ENCODE measurements around the gene KLF2. TPM values are rescaled to one million over a fixed set of nuclear protein-coding genes. Genes with fewer than 3 reads are reported as not detected.
A peak's percentile ranks its signal among the peaks of the same experiment; 100 is the strongest.

The KLF2 gene
- total RNA-seq, 4 donors from 2014 or later = 115 to 236 (median 167) TPM

DNA sequence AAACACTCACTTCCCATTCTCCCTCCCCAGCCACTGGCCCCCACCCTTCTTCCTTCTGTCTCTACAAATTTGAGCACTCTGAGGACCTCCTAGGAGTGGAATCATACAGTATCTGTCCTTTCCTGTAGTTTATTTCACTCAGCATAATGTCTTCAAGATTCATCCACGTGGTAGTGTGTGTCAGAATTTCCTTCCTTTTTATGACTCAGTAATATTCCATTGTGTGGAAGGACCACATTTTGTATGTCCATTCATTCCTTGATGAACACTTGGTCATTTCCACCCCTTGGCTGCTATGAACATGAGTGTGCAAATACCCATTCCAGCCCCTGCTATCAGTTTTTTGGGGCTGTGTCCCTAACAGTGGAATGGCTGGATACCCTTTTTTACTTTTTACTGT lies 9.8 kb downstream of the KLF2 start:
- H3K36me3 ChIP-seq = no peaks in the 10 kb centered on the region
- 57 to 65% methylated on average over 1 of the region's 1 CpG for WGBS, 2 donors
- no peak for TF ChIP-seq EP300 (IDR thresholded peaks at IDR 0.05)
- no peak for TF ChIP-seq POLR2A (IDR thresholded peaks at IDR 0.05)

DNA sequence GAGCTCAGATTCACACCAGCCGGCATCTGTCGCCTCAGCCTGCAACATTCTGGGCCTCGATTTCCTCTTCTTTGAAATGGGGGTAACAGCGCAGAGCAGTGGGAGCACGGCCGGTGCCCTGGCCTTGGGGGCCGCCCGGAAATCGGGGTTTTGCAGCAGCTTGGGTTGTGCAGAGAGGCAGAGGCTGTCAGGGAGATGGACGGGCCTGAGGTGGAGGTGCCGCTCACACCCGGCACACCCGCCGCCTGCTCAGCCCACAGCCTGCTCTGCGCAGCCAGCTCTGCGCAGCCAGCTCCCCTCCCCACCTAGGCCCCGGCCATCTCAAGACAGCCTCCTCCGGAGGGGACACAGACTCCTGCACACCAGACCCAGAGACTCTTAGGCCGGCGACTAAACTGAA lies 10.6 kb downstream of the KLF2 start:
- Histone ChIP-seq H3K9me3 (no peaks in the 10 kb centered on the region), H3K27ac (no peak overlapping the region), H3K4me3 (no peak overlapping the region), H3K4me1 (peaks cover 0 to 30% (median 18%) of the 10 kb centered on the region in 4 donors), H3K36me3 (no peaks in the 10 kb centered on the region), H3K27me3 (no peaks in the 10 kb centered on the region)
- WGBS, 2 donors = 93% methylated on average over 19 to 20 of the region's 20 CpGs
- TF ChIP-seq POLR2A (IDR thresholded peaks at IDR 0.05) (no peak), EP300 (IDR thresholded peaks at IDR 0.05) (no peak)
- TF ChIP-seq, protein P1, sequence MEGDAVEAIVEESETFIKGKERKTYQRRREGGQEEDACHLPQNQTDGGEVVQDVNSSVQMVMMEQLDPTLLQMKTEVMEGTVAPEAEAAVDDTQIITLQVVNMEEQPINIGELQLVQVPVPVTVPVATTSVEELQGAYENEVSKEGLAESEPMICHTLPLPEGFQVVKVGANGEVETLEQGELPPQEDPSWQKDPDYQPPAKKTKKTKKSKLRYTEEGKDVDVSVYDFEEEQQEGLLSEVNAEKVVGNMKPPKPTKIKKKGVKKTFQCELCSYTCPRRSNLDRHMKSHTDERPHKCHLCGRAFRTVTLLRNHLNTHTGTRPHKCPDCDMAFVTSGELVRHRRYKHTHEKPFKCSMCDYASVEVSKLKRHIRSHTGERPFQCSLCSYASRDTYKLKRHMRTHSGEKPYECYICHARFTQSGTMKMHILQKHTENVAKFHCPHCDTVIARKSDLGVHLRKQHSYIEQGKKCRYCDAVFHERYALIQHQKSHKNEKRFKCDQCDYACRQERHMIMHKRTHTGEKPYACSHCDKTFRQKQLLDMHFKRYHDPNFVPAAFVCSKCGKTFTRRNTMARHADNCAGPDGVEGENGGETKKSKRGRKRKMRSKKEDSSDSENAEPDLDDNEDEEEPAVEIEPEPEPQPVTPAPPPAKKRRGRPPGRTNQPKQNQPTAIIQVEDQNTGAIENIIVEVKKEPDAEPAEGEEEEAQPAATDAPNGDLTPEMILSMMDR (IDR thresholded peaks at IDR 0.05) = no peak
- DNase-seq (ENCODE audit: low spot score in 2 of 2) = no peak

More for the DNA sequence above, 9.8 kb downstream of the KLF2 start:
- DNase-seq (ENCODE audit: low spot score in 2 of 2) = no peak
- no peak overlapping the region for H3K27ac ChIP-seq
- H3K27me3 ChIP-seq = no peaks in the 10 kb centered on the region
- H3K4me3 ChIP-seq = no peak overlapping the region
- no peaks in the 10 kb centered on the region for H3K9me3 ChIP-seq
- peaks cover 0 to 24% (median 19%) of the 10 kb centered on the region in 4 donors for H3K4me1 ChIP-seq

DNA sequence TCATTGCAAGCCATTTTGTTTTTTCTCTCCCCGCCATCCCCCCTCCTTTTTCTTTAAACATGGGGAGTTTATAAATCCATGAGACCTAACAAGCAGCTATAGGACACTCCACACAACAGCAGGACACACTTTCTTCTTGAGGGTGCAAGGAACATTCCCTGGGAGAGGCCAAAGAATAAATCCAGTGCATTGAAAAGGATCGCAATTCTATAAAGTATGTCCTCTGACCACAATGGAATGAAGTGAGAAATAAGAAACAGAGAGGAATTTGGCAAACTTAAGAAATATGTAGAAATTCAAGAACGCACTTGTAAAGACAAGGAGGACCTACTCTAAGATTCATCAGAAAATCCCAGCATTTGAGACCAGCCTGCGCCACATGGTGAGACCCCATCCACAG lies 11.9 kb downstream of the KLF2 start:
- Histone ChIP-seq H3K27ac (no peak overlapping the region), H3K4me1 (peaks cover 0 to 33% (median 20%) of the 10 kb centered on the region in 4 donors), H3K4me3 (no peak overlapping the region), H3K27me3 (no peaks in the 10 kb centered on the region), H3K36me3 (no peaks in the 10 kb centered on the region), H3K9me3 (no peaks in the 10 kb centered on the region)
- TF ChIP-seq EP300 (IDR thresholded peaks at IDR 0.05) = no peak
- TF ChIP-seq POLR2A (IDR thresholded peaks at IDR 0.05) = no peak
- TF ChIP-seq, protein P1 (IDR thresholded peaks at IDR 0.05) = no peak
- 91 to 92% methylated on average over 4 of the region's 4 CpGs for WGBS, 2 donors
- no peak for DNase-seq (ENCODE audit: low spot score in 2 of 2)

DNA sequence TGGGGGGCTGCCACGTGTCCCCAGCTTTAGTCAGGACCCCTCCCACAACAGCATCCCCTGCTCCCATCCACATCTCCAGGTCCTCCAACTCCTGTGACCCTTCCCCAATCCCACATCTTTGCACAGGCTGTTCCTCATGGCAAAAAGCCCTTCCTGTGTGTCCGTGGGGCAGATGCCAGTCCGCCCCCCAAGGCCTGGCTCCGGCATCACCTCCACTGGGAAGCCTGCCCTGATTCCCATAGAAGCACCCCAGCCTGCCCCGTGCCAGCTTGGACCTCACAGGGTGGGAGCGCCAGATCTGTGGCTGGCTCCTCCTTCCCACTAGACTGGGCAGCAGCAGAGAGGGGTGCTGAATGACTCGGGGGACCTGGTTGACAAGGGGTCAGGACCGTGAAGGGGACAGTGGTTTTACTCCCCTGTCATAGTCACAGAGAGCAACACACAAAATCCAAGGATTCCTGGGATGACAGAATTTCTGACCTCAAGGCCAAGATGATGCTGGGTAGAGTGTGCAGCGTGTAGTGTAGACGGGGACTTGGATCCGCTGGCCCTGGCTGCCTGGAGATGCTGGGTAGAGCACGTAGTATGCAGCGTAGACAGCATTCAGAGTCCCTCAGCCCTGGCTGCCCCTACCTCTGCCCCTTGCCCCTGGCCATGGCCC lies 13.3 kb downstream of the KLF2 start:
- H3K4me3 ChIP-seq = no peak overlapping the region
- no peaks in the 10 kb centered on the region for H3K36me3 ChIP-seq
- peaks cover 0 to 46% (median 29%) of the 10 kb centered on the region in 4 donors for H3K4me1 ChIP-seq
- DNase-seq (ENCODE audit: low spot score in 2 of 2) = no peak
- H3K9me3 ChIP-seq = no peaks in the 10 kb centered on the region
- no peaks in the 10 kb centered on the region for H3K27me3 ChIP-seq
- no peak for TF ChIP-seq POLR2A (IDR thresholded peaks at IDR 0.05)
- TF ChIP-seq, protein P1 (IDR thresholded peaks at IDR 0.05) = no peak
- H3K27ac ChIP-seq = peak overlapping the region in 3 of 4 donors; percentile 26 to 62 (median 53)
- WGBS, 2 donors = 72 to 73% methylated on average over 12 to 13 of the region's 13 CpGs

DNA sequence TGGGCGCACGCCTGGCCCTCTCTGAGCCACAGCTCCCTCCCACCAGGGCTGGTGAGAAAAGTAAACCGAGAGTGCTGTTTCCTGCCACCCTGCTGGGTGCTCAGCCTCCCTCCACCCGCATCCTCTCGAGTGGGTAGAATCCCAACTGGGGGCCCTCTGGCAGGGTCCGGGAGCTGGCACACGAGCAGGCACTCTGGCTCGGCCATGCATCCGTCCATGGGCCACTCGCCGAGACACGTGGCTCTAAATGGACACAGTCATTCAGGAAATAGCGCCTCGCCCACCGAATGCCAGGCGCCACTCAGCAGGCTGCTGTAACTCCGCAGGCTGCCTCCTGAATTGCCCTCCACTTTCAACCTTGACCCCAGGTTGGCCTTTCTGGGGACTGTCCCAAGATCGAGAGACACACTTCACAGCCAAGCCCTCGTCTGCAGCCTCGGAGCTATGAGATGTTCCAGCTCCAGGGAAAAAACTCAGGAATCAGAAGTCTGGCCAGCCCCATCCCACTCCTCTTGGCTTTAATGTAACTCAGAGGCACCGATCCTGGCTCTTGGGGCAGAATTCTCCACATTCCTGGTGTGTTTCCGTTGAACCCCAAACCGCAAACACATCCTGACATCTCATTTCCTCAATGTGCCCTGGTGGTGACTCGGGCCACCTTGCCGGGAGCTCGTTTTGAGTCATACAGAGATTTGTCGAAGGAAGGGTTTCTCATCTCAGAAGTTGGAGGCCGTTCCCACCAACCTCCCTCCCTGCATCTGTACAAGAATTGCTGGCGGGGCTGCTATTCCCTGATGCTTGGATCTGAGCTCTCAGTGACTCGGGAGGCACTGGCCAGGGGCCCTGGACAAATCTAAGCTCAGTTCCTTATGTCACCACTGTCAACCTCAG lies 14.1 kb downstream of the KLF2 start:
- Histone ChIP-seq H3K4me3 (peak overlapping the region in 1 of 4 donors; percentile 9), H3K4me1 (peaks cover 0 to 47% (median 29%) of the 10 kb centered on the region in 4 donors), H3K36me3 (no peaks in the 10 kb centered on the region), H3K27ac (peak overlapping the region in 3 of 4 donors; percentile 26 to 62 (median 53)), H3K9me3 (no peaks in the 10 kb centered on the region), H3K27me3 (no peaks in the 10 kb centered on the region)
- 24 to 26% methylated on average over 25 to 29 of the region's 30 CpGs for WGBS, 2 donors
- no peak for DNase-seq (ENCODE audit: low spot score in 2 of 2)
- TF ChIP-seq, protein P1 (IDR thresholded peaks at IDR 0.05) = peak in 2 of 5 experiments; percentile 33 to 37
- TF ChIP-seq POLR2A (IDR thresholded peaks at IDR 0.05) (no peak), EP300 (IDR thresholded peaks at IDR 0.05) (peak in 1 of 2 donors; percentile 3)
